Activated CD4-positive, alpha-beta T cell treated with anti-CD3 and anti-CD28 coated beads, Interleukin-2, Interleukin-6, amounts not matched to agents 100 ng/mL and 50 ng/mL, durations not matched to agents 16 hours and 8 hours (primary cell): ENCODE data around the gene FEZF2.

Experiments used
- DNase-seq: peaks from one replicate; pipeline ENCODE4 v3.0.0-alpha.2; 2020

Gene FEZF2

DNA sequence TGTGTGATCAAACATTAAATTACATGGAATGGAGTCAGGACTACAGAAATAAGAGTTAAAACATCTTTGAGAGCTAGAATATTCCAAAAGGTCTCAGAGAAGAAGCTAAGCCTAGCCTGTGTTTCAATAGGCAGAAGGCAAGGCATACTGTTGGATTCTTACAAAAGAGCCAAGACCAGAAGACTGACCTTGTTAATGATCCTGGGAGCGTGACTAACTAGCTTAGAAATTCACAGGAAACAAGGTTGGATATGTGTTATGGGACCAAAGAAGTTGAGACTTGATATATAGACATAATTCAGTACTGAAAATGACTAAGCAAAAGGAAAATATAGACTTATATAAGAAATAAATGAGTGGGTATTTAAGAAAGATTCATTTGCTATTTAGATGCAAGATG, 50.1 kb downstream of the FEZF2 start:
- no peak for DNase-seq
